Measurements from ENCODE around the gene TXNRD1. TPM values are rescaled to one million over a fixed set of nuclear protein-coding genes. Genes with fewer than 3 reads are reported as not detected.

The TXNRD1 gene
- 89.2 TPM for total RNA-seq

DNA sequence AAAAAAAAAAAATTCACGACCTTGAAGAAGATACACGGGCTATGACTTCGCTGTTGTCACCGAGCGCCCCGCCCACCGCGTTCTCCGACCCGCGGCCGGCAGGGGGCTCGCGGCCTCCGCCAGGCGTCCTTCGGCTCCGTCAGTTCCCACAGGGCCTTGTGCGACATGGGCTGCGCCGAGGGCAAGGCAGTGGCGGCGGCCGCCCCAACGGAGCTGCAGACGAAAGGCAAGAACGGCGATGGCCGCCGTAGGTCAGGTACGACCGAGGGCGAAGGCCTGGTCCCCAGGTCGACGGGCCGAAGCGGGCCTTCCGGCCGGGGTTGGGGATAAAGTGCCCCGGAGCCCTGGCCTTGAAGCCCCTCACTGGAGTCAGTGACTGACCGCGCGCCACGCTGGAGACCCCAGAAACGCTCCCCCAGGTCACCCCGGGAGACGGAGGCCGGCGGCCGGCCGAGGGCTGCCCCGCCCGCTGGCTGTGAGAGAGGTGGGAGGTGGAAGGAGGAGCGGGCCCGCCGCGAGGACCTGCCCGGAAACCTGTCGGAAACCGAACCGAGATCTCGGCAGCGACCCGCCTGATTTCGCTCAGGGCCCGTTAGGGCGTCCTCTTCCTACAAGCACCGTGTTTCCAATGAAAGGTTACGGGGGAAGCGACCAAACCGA, at the start of gene TXNRD1:
TXNRD1 (plus strand) TSS at position 142 of the 660 bp plus-strand sequence; CDS start at position 166, 24 bp downstream.

DNA sequence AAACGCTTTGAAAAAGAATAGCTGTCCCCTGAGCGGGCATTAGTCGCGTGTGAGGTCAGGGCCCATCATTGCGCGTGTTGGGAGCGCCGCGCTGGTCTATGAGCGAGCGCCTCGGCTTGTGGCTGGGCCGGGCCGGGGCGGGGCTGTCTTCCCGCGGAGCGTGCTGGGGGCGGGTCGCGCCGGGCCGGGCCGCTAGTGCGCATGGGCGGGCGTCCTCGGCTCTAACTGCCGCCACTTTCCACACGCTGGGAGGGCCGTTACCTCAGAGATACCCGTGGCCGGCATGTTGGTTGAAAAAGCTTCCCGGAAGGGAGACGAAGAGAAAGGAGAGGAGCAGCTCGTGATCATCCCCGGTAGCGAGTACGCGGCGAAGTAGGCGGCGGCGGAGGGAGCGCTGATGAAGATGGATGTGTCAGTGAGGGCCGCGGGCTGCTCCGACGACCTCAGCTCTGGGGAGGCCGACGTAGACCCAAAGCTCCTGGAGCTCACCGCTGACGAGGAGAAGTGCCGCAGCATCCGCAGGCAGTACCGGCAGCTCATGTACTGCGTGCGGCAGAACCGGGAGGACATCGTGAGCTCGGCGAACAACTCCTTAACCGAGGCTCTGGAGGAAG, 88.1 kb downstream of the TXNRD1 start, which contains the start of gene EID3:
EID3 (plus strand) TSS at position 202 of the 614 bp plus-strand sequence; CDS start at position 398, 196 bp downstream.

Other genes starting within 250 kb of the TXNRD1 start
- 62.6 TPM for gene TDG, start 249.9 kb upstream of the TXNRD1 start, total RNA-seq
- 13.5 TPM for gene GLT8D2, start 165.6 kb upstream of the TXNRD1 start, total RNA-seq
- gene HCFC2, start 151.2 kb upstream of the TXNRD1 start, total RNA-seq: 82.0 TPM
- 43.8 TPM for gene NFYB, start 77.6 kb upstream of the TXNRD1 start, total RNA-seq
- gene EID3, start 88.0 kb downstream of the TXNRD1 start, total RNA-seq: 16.6 TPM
- 35.4 TPM for gene CHST11, start 241.2 kb downstream of the TXNRD1 start, total RNA-seq

Data from parietal lobe (tissue), 1 donor.